A549 (cell line): ENCODE results near the gene GBGT1. TPM values are rescaled to one million over a fixed set of nuclear protein-coding genes. Genes with fewer than 3 reads are reported as not detected.

Experiments used
- ATAC-seq, 2 experiments: fragments of 200-7000 bp in 1 of 2; fragments of >200 bp in 1 of 2; cut with Nextera tagmentation in 1 of 2; cut with Tn5 transposase in 1 of 2; 3 replicates each; pipeline versions ENCODE4 v1.8.0 to v1.9.1; 2018 to 2020; ENCODE audit warnings: mild to moderate bottlenecking in 1 of 2, moderate library complexity in 1 of 2
- CTCF ChIA-PET: fragments of 300-600 bp; sonication (Branson Sonifier 250); formaldehyde crosslinking; extraction: SDS; loops from one replicate; lab custom pipeline; 2021; ENCODE audit warnings: antibody characterized with exemption, inconsistent platforms; lab: Yijun Ruan, JAX
- POLR2A ChIA-PET: fragments of 350-600 bp; formaldehyde crosslinking; extraction: SDS; loops from one replicate; lab custom pipeline; 2021; ENCODE audit warnings: antibody characterized with exemption, inconsistent platforms; lab: Yijun Ruan, JAX
- DNase-seq, 2 experiments: peaks; one replicate each; pipeline versions ENCODE4 v3.0.0 to v3.0.0-alpha.2; 2011 to 2016; ENCODE audit warnings: low read depth in 1 of 2, low spot score in 1 of 2
- FAIRE-seq: peaks from 2 replicates; lab custom pipeline; 2011; peaks lifted over from hg19 to GRCh38; lab: Jason Lieb, UNC
- H3K27ac ChIP-seq, 2 experiments: fragments of >200 bp; sonication (Bioruptor Twin); formaldehyde crosslinking; 3 replicates each; pipeline ENCODE4 v1.5.1; 2016 to 2017
- H3K4me1 ChIP-seq: fragments of >200 bp; sonication (Bioruptor Twin); formaldehyde crosslinking; 3 replicates; pipeline ENCODE4 v1.6.1; 2016
- H3K4me2 ChIP-seq: fragments of >200 bp; sonication (Bioruptor Twin); formaldehyde crosslinking; 3 replicates; pipeline ENCODE4 v1.6.1; 2016
- H3K4me3 ChIP-seq: fragments of >200 bp; sonication (Bioruptor Twin); formaldehyde crosslinking; 3 replicates; pipeline ENCODE4 v1.5.1; 2016
- H3K9me3 ChIP-seq: fragments of >200 bp; sonication (Bioruptor Twin); formaldehyde crosslinking; 3 replicates; pipeline ENCODE4 v1.6.1; 2016
- ATOH8 ChIP-seq: fragments of 250-450 bp; sonication (Bioruptor Pico); IDR thresholded peaks from 2 replicates; pipeline ENCODE4 v1.5.0; 2020; ENCODE audit warnings: low read depth, mild to moderate bottlenecking, moderate library complexity
- BCL3 ChIP-seq: fragments of >200 bp; sonication (Bioruptor Twin); formaldehyde crosslinking; IDR thresholded peaks from 3 replicates; pipeline ENCODE4 v1.6.1; 2016
- BHLHE40 ChIP-seq: IDR thresholded peaks from 2 replicates; pipeline ENCODE4 v1.6.1; 2012; ENCODE audit warnings: low read depth, low read length, inconsistent platforms
- CBX8 ChIP-seq: fragments of 200-600 bp; sonication (generic); IDR thresholded peaks from 2 replicates; pipeline ENCODE4 v1.6.1; 2016
- CEBPB ChIP-seq, 2 experiments: fragments of >200 bp in 1 of 2; sonication (Bioruptor Twin) in 1 of 2; formaldehyde crosslinking in 1 of 2; IDR thresholded peaks; 2 replicates each; pipeline ENCODE4 v1.6.1; 2012 to 2016
- CHD4 ChIP-seq: fragments of 200-600 bp; sonication (generic); IDR thresholded peaks from 2 replicates; pipeline ENCODE4 v1.6.1; 2016; ENCODE audit warnings: antibody characterized with exemption, mild to moderate bottlenecking, borderline replicate concordance
- E2F6 ChIP-seq: IDR thresholded peaks from 2 replicates; pipeline ENCODE4 v1.6.1; 2012; ENCODE audit warnings: low read depth, borderline replicate concordance
- EHMT2 ChIP-seq: fragments of 200-600 bp; sonication (generic); IDR thresholded peaks from 2 replicates; pipeline ENCODE4 v1.6.1; 2016; ENCODE audit warnings: antibody characterized with exemption, low read depth, mild to moderate bottlenecking, moderate library complexity
- GATA3 ChIP-seq: IDR thresholded peaks from 2 replicates; pipeline ENCODE4 v1.6.1; 2012; ENCODE audit warnings: borderline replicate concordance
- HES2 ChIP-seq: fragments of >200 bp; sonication (Bioruptor Twin); formaldehyde crosslinking; IDR thresholded peaks from 2 replicates; pipeline ENCODE4 v1.6.1; 2016
- HEYL ChIP-seq: fragments of 250-450 bp; sonication (Bioruptor Pico); IDR thresholded peaks from 2 replicates; pipeline ENCODE4 v1.8.0; 2021; ENCODE audit warnings: mild to moderate bottlenecking, moderate library complexity
- MYC ChIP-seq: IDR thresholded peaks from 2 replicates; pipeline ENCODE4 v1.6.1; 2012; ENCODE audit warnings: mild to moderate bottlenecking, inconsistent platforms, low read length, improper control_type of control experiment, borderline replicate concordance
- NFE2L2 ChIP-seq: fragments of 150-350 bp; conservative IDR thresholded peaks from 2 replicates; pipeline ENCODE4 v1.6.1; 2014; ENCODE audit warnings: low read length
- NR3C1 ChIP-seq: fragments of >200 bp; sonication (Bioruptor Twin); formaldehyde crosslinking; IDR thresholded peaks from 3 replicates; pipeline ENCODE4 v1.6.1; 2017
- PBX3 ChIP-seq: IDR thresholded peaks from 2 replicates; pipeline ENCODE4 v1.6.1; 2012
- PHF8 ChIP-seq: fragments of 200-600 bp; sonication (generic); IDR thresholded peaks from 2 replicates; pipeline ENCODE4 v1.6.1; 2016; ENCODE audit warnings: low read depth, mild to moderate bottlenecking, antibody characterized with exemption, moderate library complexity, borderline replicate concordance
- RAD21 ChIP-seq, 2 experiments: fragments of >200 bp in 1 of 2; sonication (Bioruptor Twin) in 1 of 2; formaldehyde crosslinking in 1 of 2; IDR thresholded peaks in 1 of 2; conservative IDR thresholded peaks in 1 of 2; 2 replicates in 1 of 2; 3 replicates in 1 of 2; pipeline ENCODE4 v1.6.1; 2012 to 2018; ENCODE audit warnings: inconsistent platforms in 1 of 2
- RCOR1 ChIP-seq: fragments of 150-350 bp; IDR thresholded peaks from 2 replicates; pipeline ENCODE4 v1.6.1; 2014; ENCODE audit warnings: antibody characterized with exemption, low read length, low read depth
- RFX5 ChIP-seq: fragments of 450-650 bp; IDR thresholded peaks from 2 replicates; pipeline ENCODE4 v1.7.1; 2014; ENCODE audit warnings: antibody characterized with exemption, mild to moderate bottlenecking, moderate library complexity
- SMC3 ChIP-seq: fragments of >200 bp; sonication (Bioruptor Twin); formaldehyde crosslinking; IDR thresholded peaks from 3 replicates; pipeline ENCODE4 v1.6.1; 2018; ENCODE audit warnings: inconsistent platforms
- TFCP2L1 ChIP-seq: fragments of 250-450 bp; sonication (Bioruptor Pico); IDR thresholded peaks from 2 replicates; pipeline ENCODE4 v1.5.0; 2021; ENCODE audit warnings: mild to moderate bottlenecking
- TP53 ChIP-seq: fragments of 250-450 bp; sonication (Bioruptor Pico); IDR thresholded peaks from 2 replicates; pipeline ENCODE4 v1.5.0; 2021; ENCODE audit warnings: mild to moderate bottlenecking, moderate library complexity
- ZC3H11A ChIP-seq: fragments of 450-650 bp; IDR thresholded peaks from 2 replicates; pipeline ENCODE4 v1.6.1; 2014; ENCODE audit warnings: antibody characterized with exemption, mild to moderate bottlenecking
- ZFP36 ChIP-seq: fragments of 450-650 bp; IDR thresholded peaks from 2 replicates; pipeline ENCODE4 v1.6.1; 2014; ENCODE audit warnings: borderline replicate concordance; ENCODE audit not compliant: partially characterized antibody
- WGBS: methylation state at CpG from one replicate; pipeline ENCODE4 v1.1.6; 2017; ENCODE audit errors: missing lambda C conversion rate; 5-methylcytosine and 5-hydroxymethylcytosine counted together
- polyA plus RNA-seq, 4 experiments: library from polyadenylated mRNA; depleted of rRNA in 3 of 4; stranded (reverse); fragments of >200 nt; fragmentation: RNase III in 1 of 4; extraction: RNeasy Plus Mini Kit Qiagen cat#74134 plus additional on column Dnase treatment in 1 of 4; gene quantifications; 2 replicates in 3 of 4; 3 replicates in 1 of 4; pipeline ENCODE4 v1.2.3, GENCODE V29; 2011 to 2017

The GBGT1 gene
- polyA plus RNA-seq, 2 of the 4 experiments (the other 2 are of a cell fraction): 1.7 to 2.4 TPM

- POLR2A ChIA-PET: no interaction called here
- ATAC-seq: no peak
- no peak overlapping the region for H3K4me3 ChIP-seq
- CTCF ChIA-PET: interaction anchor here (1.2 to 4.9 kb wide), 4 partner anchors 16 to 198 kb away, joined by 3 to 25 read pairs (median 3); no protein-coding TSS in a partner anchor
- H3K27ac ChIP-seq: no peak overlapping the region
- H3K9me3 ChIP-seq: no peaks in the 10 kb centered on the region
- 44% methylated on average over 17 of the region's 17 CpGs for WGBS
- FAIRE-seq: no peak
- no peak for DNase-seq
- no peak overlapping the region for H3K4me2 ChIP-seq
- no peaks in the 10 kb centered on the region for H3K4me1 ChIP-seq
- TF ChIP-seq SMC3 (no peak), ZC3H11A (no peak), CBX8 (no peak), CHD4 (no peak), PHF8 (no peak), HES2 (no peak), RAD21 (conservative IDR thresholded peaks at IDR 0.05 in 1 of 2, IDR thresholded peaks at IDR 0.05 in 1 of 2) (no peak), TFCP2L1 (no peak), EHMT2 (no peak), RCOR1 (no peak), TP53 (CRISPR knock-in tag) (no peak)
Measured at GRCh38 chr9:133204335-133204992, 40.8 kb upstream of the GBGT1 start.

- ChIA-PET CTCF (interaction anchor here (1.5 to 4.9 kb wide), 2 partner anchors 17 to 35 kb away, joined by 3 to 25 read pairs; no protein-coding TSS in a partner anchor), POLR2A (no interaction called here)
- DNase-seq: no peak
- no peak for TF ChIP-seq HES2
- no peak for TF ChIP-seq RCOR1
- TF ChIP-seq RFX5: no peak
- no peak for TF ChIP-seq RAD21 (conservative IDR thresholded peaks at IDR 0.05 in 1 of 2, IDR thresholded peaks at IDR 0.05 in 1 of 2)
- TF ChIP-seq NR3C1: no peak
- no peak for TF ChIP-seq BCL3
- no peak for TF ChIP-seq PBX3
- no peak for TF ChIP-seq ZFP36
- no peak for TF ChIP-seq TFCP2L1
- no peak for TF ChIP-seq ATOH8
- H3K4me1 ChIP-seq: no peaks in the 10 kb centered on the region
- no peak overlapping the region for H3K4me3 ChIP-seq
- ATAC-seq: no peak
- no peaks in the 10 kb centered on the region for H3K9me3 ChIP-seq
- H3K4me2 ChIP-seq: no peak overlapping the region
- no peak for FAIRE-seq
- WGBS: 22% methylated on average over 10 of the region's 10 CpGs
- no peak overlapping the region for H3K27ac ChIP-seq
Measured at GRCh38 chr9:133203506-133204075, 39.9 kb upstream of the GBGT1 start.

- Histone ChIP-seq H3K27ac (no peak overlapping the region), H3K4me1 (no peaks in the 10 kb centered on the region), H3K4me3 (no peak overlapping the region), H3K4me2 (no peak overlapping the region), H3K9me3 (no peaks in the 10 kb centered on the region)
- no peak for FAIRE-seq
- CTCF ChIA-PET: interaction anchor here (1.1 to 2.7 kb wide), 4 partner anchors 14 to 49 kb away, joined by 3 to 12 read pairs (median 4); no protein-coding TSS in a partner anchor
- POLR2A ChIA-PET: no interaction called here
- WGBS: 64% methylated on average over 14 of the region's 14 CpGs
- TF ChIP-seq ZC3H11A (no peak), HES2 (no peak), E2F6 (no peak), CEBPB (IDR thresholded peaks at IDR 0.05) (no peak), NFE2L2 (no peak), GATA3 (no peak), MYC (no peak), RFX5 (no peak), BHLHE40 (no peak), CHD4 (no peak), BCL3 (no peak), HEYL (CRISPR knock-in tag) (no peak)
- DNase-seq: no peak
- no peak for ATAC-seq
Measured at GRCh38 chr9:133202688-133203453, 39.2 kb upstream of the GBGT1 start.
